Activated naive CD8-positive, alpha-beta T cell (primary cell): Measurements from ENCODE around the gene HOGA1.
"Not testable (repeated sequence)": the region's sequence is repeated elsewhere in the genome, so short reads cannot be mapped to it uniquely, and the experiment has no call there.

ENCODE experiments used
- H3K27ac Mint-ChIP-seq: one replicate; pipeline ENCODE4 v1.8.0; 2021; ENCODE audit warnings: mixed read lengths
- H3K27me3 Mint-ChIP-seq: one replicate; pipeline ENCODE4 v1.8.0; 2021; ENCODE audit warnings: mixed read lengths
- H3K36me3 Mint-ChIP-seq: one replicate; pipeline ENCODE4 v1.8.0; 2021; ENCODE audit warnings: mixed read lengths
- H3K4me1 Mint-ChIP-seq: one replicate; pipeline ENCODE4 v1.8.0; 2021; ENCODE audit warnings: low read depth, mixed read lengths
- H3K4me3 Mint-ChIP-seq: one replicate; pipeline ENCODE4 v1.8.0; 2021; ENCODE audit warnings: mild to moderate bottlenecking, mixed read lengths
- H3K9me3 Mint-ChIP-seq: one replicate; pipeline ENCODE4 v1.8.0; 2021; ENCODE audit warnings: low read depth, mixed read lengths

HOGA1 gene

GRCh38 chr10:97570146-97570788 is 13.9 kb upstream of the HOGA1 start:
- Mint-ChIP-seq H3K4me3 (no peak overlapping the region), H3K27me3 (no peaks in the 10 kb centered on the region), H3K9me3 (no peaks in the 10 kb centered on the region), H3K36me3 (peaks cover 3% of the 10 kb centered on the region), H3K27ac (no peak overlapping the region), H3K4me1 (no peaks in the 10 kb centered on the region)

GRCh38 chr10:97570789-97571471 is 13.3 kb upstream of the HOGA1 start:
- H3K9me3 Mint-ChIP-seq = no peaks in the 10 kb centered on the region
- H3K4me3 Mint-ChIP-seq = no peak overlapping the region
- H3K36me3 Mint-ChIP-seq = peaks cover 3% of the 10 kb centered on the region
- H3K27me3 Mint-ChIP-seq = no peaks in the 10 kb centered on the region
- no peak overlapping the region for H3K27ac Mint-ChIP-seq
- no peaks in the 10 kb centered on the region for H3K4me1 Mint-ChIP-seq

- no peaks in the 10 kb centered on the region for H3K4me1 Mint-ChIP-seq
- H3K36me3 Mint-ChIP-seq = peaks cover 3% of the 10 kb centered on the region
- H3K9me3 Mint-ChIP-seq = no peaks in the 10 kb centered on the region
- H3K27me3 Mint-ChIP-seq = no peaks in the 10 kb centered on the region
- no peak overlapping the region for H3K4me3 Mint-ChIP-seq
- H3K27ac Mint-ChIP-seq = no peak overlapping the region
Measured at GRCh38 chr10:97571622-97572021, 12.6 kb upstream of the HOGA1 start.

GRCh38 chr10:97572214-97572989 is 11.8 kb upstream of the HOGA1 start, which contains the start of gene ANKRD2:
Gene ANKRD2, plus strand, starts transcription at chr10:97572779. Its CDS starts 10 bp downstream, at chr10:97572789.
- H3K4me3 Mint-ChIP-seq = no peak within 1 kb of the TSS

GRCh38 chr10:97573021-97573420 is 11.2 kb upstream of the HOGA1 start:
- no peak overlapping the region for H3K27ac Mint-ChIP-seq
- H3K4me3 Mint-ChIP-seq = no peak overlapping the region
- peaks cover 3% of the 10 kb centered on the region for H3K36me3 Mint-ChIP-seq
- H3K4me1 Mint-ChIP-seq = no peaks in the 10 kb centered on the region
- no peaks in the 10 kb centered on the region for H3K9me3 Mint-ChIP-seq
- H3K27me3 Mint-ChIP-seq = no peaks in the 10 kb centered on the region

More at GRCh38 chr10:97572214-97572989, 11.8 kb upstream of the HOGA1 start, which contains the start of gene ANKRD2:
- Mint-ChIP-seq H3K27ac (no peak within 1 kb of the TSS), H3K9me3 (no peaks in the 10 kb centered on the region), H3K36me3 (peaks cover 3% of the 10 kb centered on the region), H3K27me3 (no peaks in the 10 kb centered on the region), H3K4me1 (no peaks in the 10 kb centered on the region)

GRCh38 chr10:97573672-97574071 is 10.5 kb upstream of the HOGA1 start:
- Mint-ChIP-seq H3K9me3 (no peaks in the 10 kb centered on the region), H3K36me3 (peaks cover 3% of the 10 kb centered on the region), H3K27ac (no peak overlapping the region), H3K27me3 (no peaks in the 10 kb centered on the region), H3K4me3 (no peak overlapping the region), H3K4me1 (no peaks in the 10 kb centered on the region)

- H3K27ac Mint-ChIP-seq = no peak overlapping the region
- H3K9me3 Mint-ChIP-seq = no peaks in the 10 kb centered on the region
- H3K27me3 Mint-ChIP-seq = no peaks in the 10 kb centered on the region
- peaks cover 2% of the 10 kb centered on the region for H3K36me3 Mint-ChIP-seq
- no peaks in the 10 kb centered on the region for H3K4me1 Mint-ChIP-seq
- no peak overlapping the region for H3K4me3 Mint-ChIP-seq
Measured at GRCh38 chr10:97574374-97575126, 9.6 kb upstream of the HOGA1 start.

GRCh38 chr10:97575127-97575668 is 9.0 kb upstream of the HOGA1 start:
- Mint-ChIP-seq H3K4me1 (no peaks in the 10 kb centered on the region), H3K4me3 (no peak overlapping the region), H3K36me3 (no peaks in the 10 kb centered on the region), H3K27ac (no peak overlapping the region), H3K27me3 (no peaks in the 10 kb centered on the region), H3K9me3 (no peaks in the 10 kb centered on the region)

GRCh38 chr10:97576487-97576886 is 7.7 kb upstream of the HOGA1 start:
- H3K4me1 Mint-ChIP-seq, H3K27me3 Mint-ChIP-seq, H3K36me3 Mint-ChIP-seq, H3K27ac Mint-ChIP-seq, H3K4me3 Mint-ChIP-seq, H3K9me3 Mint-ChIP-seq: not testable (repeated sequence)

GRCh38 chr10:97577701-97578100 is 6.5 kb upstream of the HOGA1 start:
- Mint-ChIP-seq H3K4me3 (no peak overlapping the region), H3K4me1 (no peaks in the 10 kb centered on the region), H3K27ac (no peak overlapping the region), H3K9me3 (no peaks in the 10 kb centered on the region), H3K27me3 (no peaks in the 10 kb centered on the region), H3K36me3 (no peaks in the 10 kb centered on the region)

GRCh38 chr10:97578171-97578844 is 5.9 kb upstream of the HOGA1 start:
- Mint-ChIP-seq H3K4me3 (no peak overlapping the region), H3K27ac (no peak overlapping the region), H3K9me3 (no peaks in the 10 kb centered on the region), H3K36me3 (no peaks in the 10 kb centered on the region), H3K4me1 (no peaks in the 10 kb centered on the region), H3K27me3 (no peaks in the 10 kb centered on the region)

- Mint-ChIP-seq H3K36me3 (no peaks in the 10 kb centered on the region), H3K27me3 (no peaks in the 10 kb centered on the region), H3K27ac (no peak overlapping the region), H3K4me1 (no peaks in the 10 kb centered on the region), H3K9me3 (no peaks in the 10 kb centered on the region), H3K4me3 (no peak overlapping the region)
Measured at GRCh38 chr10:97580421-97581367, 3.5 kb upstream of the HOGA1 start.

- H3K4me1 Mint-ChIP-seq = no peaks in the 10 kb centered on the region
Measured at GRCh38 chr10:97582169-97582568, 2.0 kb upstream of the HOGA1 start.

More at GRCh38 chr10:97582169-97582568, 2.0 kb upstream of the HOGA1 start:
- no peaks in the 10 kb centered on the region for H3K27me3 Mint-ChIP-seq
- no peak overlapping the region for H3K27ac Mint-ChIP-seq
- no peaks in the 10 kb centered on the region for H3K9me3 Mint-ChIP-seq
- H3K4me3 Mint-ChIP-seq = no peak overlapping the region
- no peaks in the 10 kb centered on the region for H3K36me3 Mint-ChIP-seq
